Astrocyte (in vitro differentiated cells and primary cell): ENCODE measurements around the gene ALOXE3. TPM values are rescaled to one million over a fixed set of nuclear protein-coding genes. Genes with fewer than 3 reads are reported as not detected.

Experiments used
- DNase-seq: peaks from one replicate; pipeline ENCODE4 v3.0.0-alpha.2; 2010; ENCODE audit warnings: low read depth
- FAIRE-seq: peaks from 2 replicates; lab custom pipeline; 2011; peaks lifted over from hg19 to GRCh38; lab: Jason Lieb, UNC
- H2AFZ ChIP-seq: 2 replicates; pipeline ENCODE4 v1.6.0; 2012; ENCODE audit warnings: low read depth, low read length, inconsistent platforms
- H3K27ac ChIP-seq: 2 replicates; pipeline ENCODE4 v1.5.1; 2011; ENCODE audit warnings: low read depth, low read length, inconsistent platforms
- H3K27me3 ChIP-seq: 2 replicates; pipeline ENCODE4 v1.6.0; 2011; ENCODE audit warnings: low read length, inconsistent platforms; ENCODE audit not compliant: insufficient read depth
- H3K36me3 ChIP-seq: 2 replicates; pipeline ENCODE4 v1.5.1; 2011; ENCODE audit warnings: low read length, inconsistent platforms; ENCODE audit not compliant: insufficient read depth
- H3K4me1 ChIP-seq: 2 replicates; pipeline ENCODE4 v1.5.1; 2011; ENCODE audit warnings: low read length, inconsistent platforms; ENCODE audit not compliant: insufficient read depth
- H3K4me2 ChIP-seq: 2 replicates; pipeline ENCODE4 v1.6.0; 2012; ENCODE audit warnings: low read length, inconsistent platforms
- H3K4me3 ChIP-seq: 2 replicates; pipeline ENCODE4 v1.5.1; 2011; ENCODE audit warnings: low read depth, mild to moderate bottlenecking, low read length, inconsistent platforms; ENCODE audit not compliant: insufficient read depth
- H3K79me2 ChIP-seq: 2 replicates; pipeline ENCODE4 v1.6.0; 2012; ENCODE audit warnings: mild to moderate bottlenecking, low read length, inconsistent platforms; ENCODE audit not compliant: insufficient read depth
- H3K9ac ChIP-seq: 2 replicates; pipeline ENCODE4 v1.6.0; 2012; ENCODE audit warnings: mild to moderate bottlenecking, low read length, inconsistent platforms
- H3K9me3 ChIP-seq: 2 replicates; pipeline ENCODE4 v1.5.1; 2012; ENCODE audit warnings: low read depth, mild to moderate bottlenecking, low read length, inconsistent platforms; ENCODE audit not compliant: insufficient read depth
- H4K20me1 ChIP-seq: 2 replicates; pipeline ENCODE4 v1.6.0; 2012; ENCODE audit warnings: low read length, inconsistent platforms; ENCODE audit not compliant: insufficient read depth
- H3K27ac Mint-ChIP-seq: one replicate; pipeline ENCODE4 v1.8.0; 2021; ENCODE audit warnings: mild to moderate bottlenecking, mixed read lengths; ENCODE audit not compliant: unreplicated experiment
- H3K27me3 Mint-ChIP-seq: one replicate; pipeline ENCODE4 v1.8.0; 2021; ENCODE audit warnings: low read depth, mixed read lengths; ENCODE audit not compliant: unreplicated experiment
- H3K36me3 Mint-ChIP-seq: one replicate; pipeline ENCODE4 v1.8.0; 2021; ENCODE audit warnings: low read depth, mixed read lengths; ENCODE audit not compliant: unreplicated experiment
- H3K4me1 Mint-ChIP-seq: one replicate; pipeline ENCODE4 v1.8.0; 2021; ENCODE audit warnings: low read depth, mixed read lengths; ENCODE audit not compliant: unreplicated experiment
- H3K4me3 Mint-ChIP-seq: one replicate; pipeline ENCODE4 v1.8.0; 2021; ENCODE audit warnings: mild to moderate bottlenecking, moderate library complexity, mixed read lengths; ENCODE audit not compliant: unreplicated experiment
- H3K9me3 Mint-ChIP-seq: one replicate; pipeline ENCODE4 v1.8.0; 2021; ENCODE audit warnings: mild to moderate bottlenecking, mixed read lengths; ENCODE audit not compliant: unreplicated experiment
- EZH2 ChIP-seq: IDR thresholded peaks from 2 replicates; pipeline ENCODE4 v1.6.1; 2012; ENCODE audit warnings: mild to moderate bottlenecking, low read length, inconsistent platforms; ENCODE audit not compliant: insufficient read depth
- total RNA-seq: library from RNA; stranded (reverse); gene quantifications from 2 replicates; pipeline ENCODE4 v1.2.1, GENCODE V29; 2021
- TF ChIP-seq, protein P1 (sequence below): IDR thresholded peaks from 2 replicates; pipeline ENCODE4 v1.5.1; 2011; ENCODE audit warnings: low read depth, mild to moderate bottlenecking, inconsistent platforms, low read length, moderate library complexity; ENCODE audit not compliant: insufficient read depth

ALOXE3 gene
- total RNA-seq, 1 donor from 2014 or later = 0.82 TPM

DNA sequence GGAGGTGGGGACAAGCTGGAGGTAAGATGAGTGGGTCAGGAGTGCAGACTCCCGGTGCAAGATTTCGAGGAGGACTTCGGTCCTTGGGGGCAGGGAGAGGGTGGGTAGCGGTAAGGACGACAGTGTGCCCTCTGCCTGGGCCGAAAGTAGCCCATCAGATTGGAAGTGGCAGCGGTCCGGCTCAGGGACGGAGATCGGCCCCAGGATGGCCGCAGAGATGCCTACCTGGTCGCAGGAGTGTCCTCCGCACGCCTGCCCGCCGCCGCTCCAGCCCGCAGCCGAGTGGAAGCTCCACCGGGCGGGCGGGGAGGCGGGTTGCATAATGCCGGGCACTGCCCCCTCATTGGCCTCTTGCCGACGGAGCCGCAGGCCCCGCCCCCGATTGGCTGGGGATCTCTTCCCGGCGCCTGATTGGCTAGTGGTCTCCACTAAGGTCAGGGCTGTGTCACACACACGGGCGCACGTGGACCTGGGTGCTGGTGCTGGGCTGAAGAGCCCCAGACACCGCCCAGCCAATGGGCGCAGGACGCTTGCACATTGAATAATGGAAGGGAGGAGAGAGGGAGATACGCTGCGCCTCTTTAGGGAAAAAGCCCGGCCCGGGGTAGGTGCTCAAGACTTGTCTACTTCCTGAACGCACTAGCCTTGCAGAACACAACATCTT is 33.9 kb upstream of the ALOXE3 start, which contains the start of gene PER1:
Gene PER1 (minus strand): TSS at position 293 of the 664 bp plus-strand sequence. CDS start 1,698 bp downstream, outside the sequence.
- Mint-ChIP-seq H3K36me3 (peaks cover 10% of the 10 kb centered on the region), H3K4me3 (peak within 1 kb of the TSS; percentile 97), H3K9me3 (no peaks in the 10 kb centered on the region), H3K27me3 (no peaks in the 10 kb centered on the region), H3K4me1 (peaks cover 19% of the 10 kb centered on the region), H3K27ac (peak within 1 kb of the TSS; percentile 96)
- Histone ChIP-seq H3K4me2 (peak within 1 kb of the TSS; percentile 96), H3K79me2 (peaks cover 4% of the 10 kb centered on the region), H3K9ac (peak within 1 kb of the TSS; percentile 91), H3K27ac (peak within 1 kb of the TSS; percentile 99), H4K20me1 (peaks cover 17% of the 10 kb centered on the region), H2AFZ (peak within 1 kb of the TSS; percentile 65), H3K27me3 (no peaks in the 10 kb centered on the region), H3K36me3 (no peaks in the 10 kb centered on the region), H3K9me3 (no peaks in the 10 kb centered on the region), H3K4me3 (peak within 1 kb of the TSS; percentile 73), H3K4me1 (peaks cover 57% of the 10 kb centered on the region)
- TF ChIP-seq, protein P1, sequence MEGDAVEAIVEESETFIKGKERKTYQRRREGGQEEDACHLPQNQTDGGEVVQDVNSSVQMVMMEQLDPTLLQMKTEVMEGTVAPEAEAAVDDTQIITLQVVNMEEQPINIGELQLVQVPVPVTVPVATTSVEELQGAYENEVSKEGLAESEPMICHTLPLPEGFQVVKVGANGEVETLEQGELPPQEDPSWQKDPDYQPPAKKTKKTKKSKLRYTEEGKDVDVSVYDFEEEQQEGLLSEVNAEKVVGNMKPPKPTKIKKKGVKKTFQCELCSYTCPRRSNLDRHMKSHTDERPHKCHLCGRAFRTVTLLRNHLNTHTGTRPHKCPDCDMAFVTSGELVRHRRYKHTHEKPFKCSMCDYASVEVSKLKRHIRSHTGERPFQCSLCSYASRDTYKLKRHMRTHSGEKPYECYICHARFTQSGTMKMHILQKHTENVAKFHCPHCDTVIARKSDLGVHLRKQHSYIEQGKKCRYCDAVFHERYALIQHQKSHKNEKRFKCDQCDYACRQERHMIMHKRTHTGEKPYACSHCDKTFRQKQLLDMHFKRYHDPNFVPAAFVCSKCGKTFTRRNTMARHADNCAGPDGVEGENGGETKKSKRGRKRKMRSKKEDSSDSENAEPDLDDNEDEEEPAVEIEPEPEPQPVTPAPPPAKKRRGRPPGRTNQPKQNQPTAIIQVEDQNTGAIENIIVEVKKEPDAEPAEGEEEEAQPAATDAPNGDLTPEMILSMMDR = no peak
- no peak for TF ChIP-seq EZH2
- DNase-seq = peak; percentile 86
- FAIRE-seq = no peak

DNA sequence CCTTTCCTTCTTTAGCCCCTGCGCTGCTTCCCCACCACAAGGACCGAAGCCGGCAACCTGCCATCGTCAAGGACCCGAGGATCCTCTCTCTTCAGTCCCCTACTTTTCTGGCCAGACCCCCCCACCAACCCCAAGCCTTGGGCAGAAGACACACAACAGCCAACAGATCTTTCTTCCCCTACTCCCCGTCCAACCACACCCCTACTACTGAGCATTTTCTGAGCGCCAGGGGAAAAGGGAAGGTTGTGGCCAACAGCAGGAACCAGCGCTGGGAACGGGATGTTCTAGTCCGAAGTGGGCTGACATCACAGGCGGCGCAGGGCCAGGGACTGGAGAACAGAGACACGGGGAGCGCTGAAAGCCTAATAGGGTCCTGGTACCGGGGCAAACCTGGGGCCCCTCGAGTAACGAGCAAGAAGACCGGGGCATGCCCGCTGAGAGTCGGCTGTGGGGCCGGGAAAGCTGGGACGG is 33.4 kb upstream of the ALOXE3 start:
- no peaks in the 10 kb centered on the region for H3K27me3 Mint-ChIP-seq
- peaks cover 19% of the 10 kb centered on the region for H3K4me1 Mint-ChIP-seq
- H3K36me3 Mint-ChIP-seq = peaks cover 14% of the 10 kb centered on the region
- peak overlapping the region; percentile 91 for H3K9ac ChIP-seq
- peaks cover 52% of the 10 kb centered on the region for H3K4me1 ChIP-seq
- DNase-seq = peak; percentile 65
- peaks cover 2% of the 10 kb centered on the region for H3K9me3 Mint-ChIP-seq
- H3K4me3 ChIP-seq = peak overlapping the region; percentile 73
- H3K27ac ChIP-seq = peak overlapping the region; percentile 99
- FAIRE-seq = no peak
- peaks cover 3% of the 10 kb centered on the region for H3K36me3 ChIP-seq
- TF ChIP-seq, protein P1 = no peak
- no peak for TF ChIP-seq EZH2
- peak overlapping the region; percentile 97 for H3K4me3 Mint-ChIP-seq
- no peaks in the 10 kb centered on the region for H3K9me3 ChIP-seq
- H3K4me2 ChIP-seq = peak overlapping the region; percentile 96
- no peaks in the 10 kb centered on the region for H3K27me3 ChIP-seq
- peak overlapping the region; percentile 65 for H2AFZ ChIP-seq
- H4K20me1 ChIP-seq = peaks cover 17% of the 10 kb centered on the region
- H3K79me2 ChIP-seq = peaks cover 4% of the 10 kb centered on the region
- peak overlapping the region; percentile 96 for H3K27ac Mint-ChIP-seq
